Esophagus muscularis mucosa (tissue), 3 donors: ENCODE measurements around the gene ANKRD29.

ENCODE experiments used
- CTCF ChIP-seq, 3 experiments: fragments of 200-600 bp in 2 of 3; fragments of 450-650 bp in 1 of 3; sonication (generic) in 2 of 3; IDR thresholded peaks; one replicate each; pipeline ENCODE4 v1.5.1; 2017 to 2019; ENCODE audit warnings: antibody characterized with exemption in 3 of 3, mild to moderate bottlenecking in 2 of 3, moderate library complexity in 1 of 3
- POLR2A ChIP-seq: fragments of 450-650 bp; IDR thresholded peaks from one replicate; pipeline ENCODE4 v1.6.1; 2017; ENCODE audit warnings: antibody characterized with exemption, moderate library complexity, mild to moderate bottlenecking, low read depth

DNA sequence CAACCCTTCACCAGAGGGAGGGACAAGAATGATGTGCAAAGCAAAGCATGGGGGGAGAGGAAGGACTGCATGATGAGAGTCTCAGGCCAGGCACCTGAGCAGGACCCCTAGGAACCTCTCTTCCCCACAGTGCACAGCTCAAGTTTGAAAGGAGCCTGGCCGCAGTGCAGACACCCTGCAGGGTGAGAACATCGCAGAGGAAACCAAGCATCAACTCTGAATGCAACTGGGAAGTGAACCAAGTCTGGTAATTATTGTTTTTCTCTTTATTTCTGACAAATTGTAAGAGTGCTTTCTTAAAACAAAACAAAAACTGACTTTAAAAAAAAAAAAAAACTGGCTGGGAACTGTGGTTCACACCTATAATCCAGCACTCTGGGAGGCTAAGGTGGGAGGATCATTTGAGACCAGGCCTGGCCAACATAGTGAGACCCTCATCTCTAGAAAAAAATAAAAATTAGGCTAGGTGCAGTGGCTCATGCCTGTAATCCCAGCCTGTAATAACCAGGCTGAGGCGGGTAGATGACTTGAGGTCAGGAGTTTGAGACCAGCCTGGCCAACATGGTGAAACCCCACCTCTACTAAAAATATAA lies 91.7 kb downstream of the ANKRD29 start:
- TF ChIP-seq POLR2A: no peak
- no peak for TF ChIP-seq CTCF (IDR thresholded peaks at IDR 0.05)
